Epithelial cell of umbilical artery (primary cell): ENCODE measurements around the gene RIPK1. TPM values are rescaled to one million over a fixed set of nuclear protein-coding genes. Genes with fewer than 3 reads are reported as not detected.

ENCODE experiments used
- total RNA-seq: library from RNA; depleted of rRNA; stranded (reverse); fragments of >200 nt; gene quantifications from 2 replicates; pipeline ENCODE4 v1.2.3, GENCODE V29; 2014

RIPK1 gene
- total RNA-seq = 16.9 and 22.5 TPM in 2 replicates

GRCh38 chr6:3068329-3069214 lies at the start of gene RIPK1:
TSS of gene RIPK1 (plus strand) at chr6:3068494. CDS start at chr6:3076824, 8,330 bp downstream.

DNA sequence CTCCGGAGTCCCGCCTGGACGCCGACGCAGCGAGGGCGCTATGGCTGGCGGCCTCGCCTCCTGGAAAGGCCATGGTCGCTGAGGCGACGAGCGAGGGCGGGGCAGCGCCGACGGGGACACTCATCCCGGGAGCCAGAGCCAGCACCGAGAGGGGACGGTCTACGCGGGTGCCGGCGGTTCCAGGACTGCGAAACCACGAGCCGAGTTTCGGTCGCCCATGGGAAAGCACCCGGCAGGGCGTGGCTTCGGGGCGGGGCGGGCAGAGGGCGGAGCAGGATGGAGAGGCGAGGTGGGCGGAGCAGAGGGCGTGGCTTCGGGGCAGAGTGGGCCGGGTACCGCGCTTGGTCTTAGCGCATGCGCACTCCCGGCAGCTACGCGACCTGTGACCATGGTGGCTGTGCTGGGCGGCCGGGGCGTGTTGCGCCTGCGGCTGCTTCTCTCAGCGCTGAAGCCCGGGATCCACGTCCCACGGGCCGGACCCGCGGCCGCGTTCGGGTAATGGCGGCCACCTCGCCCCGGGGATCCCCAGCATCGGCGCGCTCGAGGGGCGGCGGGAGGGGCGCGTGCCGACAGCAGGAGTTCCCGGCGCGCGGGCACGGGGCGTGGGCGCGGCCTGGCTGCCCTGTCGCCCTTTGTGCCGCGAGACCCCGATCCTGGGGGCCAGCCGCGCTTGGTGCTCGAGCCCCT lies 50.2 kb downstream of the RIPK1 start, which contains the start of gene BPHL:
Gene BPHL (plus strand): TSS at position 359 of the 687 bp plus-strand sequence. CDS start 30 bp downstream, at position 389.

GRCh38 chr6:3157131-3157933 lies 89.0 kb downstream of the RIPK1 start, which contains the start of gene TUBB2A:
TSS of gene TUBB2A (minus strand) at chr6:3157544. CDS start at chr6:3157463, 81 bp downstream.

Other genes starting within 250 kb of the RIPK1 start
- gene SERPINB1, start 226.6 kb upstream of the RIPK1 start, total RNA-seq = 52.3 and 54.6 TPM in 2 replicates
- 68.4 and 137 TPM in 2 replicates for gene SERPINB9, start 165.2 kb upstream of the RIPK1 start, total RNA-seq
- 152 and 249 TPM in 2 replicates for gene SERPINB6, start 96.9 kb upstream of the RIPK1 start, total RNA-seq
- gene NQO2, start 68.6 kb upstream of the RIPK1 start, total RNA-seq = 14.0 and 30.2 TPM in 2 replicates
- 14.6 and 15.2 TPM in 2 replicates for gene BPHL, start 50.2 kb downstream of the RIPK1 start, total RNA-seq
- gene TUBB2A, start 89.0 kb downstream of the RIPK1 start, total RNA-seq = 44.8 and 60.0 TPM in 2 replicates
- 3.6 and 5.2 TPM in 2 replicates for gene TUBB2B, start 159.2 kb downstream of the RIPK1 start, total RNA-seq
- 34.0 and 58.5 TPM in 2 replicates for gene PSMG4, start 190.5 kb downstream of the RIPK1 start, total RNA-seq